ENCODE data around the gene PNMA3. TPM values are rescaled to one million over a fixed set of nuclear protein-coding genes. Genes with fewer than 3 reads are reported as not detected.
A peak's percentile ranks its signal among the peaks of the same experiment; 100 is the strongest.
"Not testable (repeated sequence)": the region's sequence is repeated elsewhere in the genome, so short reads cannot be mapped to it uniquely, and the experiment has no call there.

Gene PNMA3
- total RNA-seq (ENCODE audit: insufficient read depth, low replicate concordance): 15.4 TPM

- DNase-seq (ENCODE audit: low spot score): no peak
Observed at GRCh38 chrX:153055871-153056749, at the start of gene PNMA3. PNMA3 (plus strand) TSS chrX:153056470; CDS start chrX:153057056, 586 bp downstream.

- DNase-seq (ENCODE audit: low spot score): not testable (repeated sequence)
Observed at GRCh38 chrX:153017174-153017573, 39.1 kb upstream of the PNMA3 start.

- DNase-seq (ENCODE audit: low spot score): no peak
Observed at GRCh38 chrX:153019166-153019565, 37.1 kb upstream of the PNMA3 start.

GRCh38 chrX:153026501-153026900 lies 29.8 kb upstream of the PNMA3 start:
- DNase-seq (ENCODE audit: low spot score): not testable (repeated sequence)

- DNase-seq (ENCODE audit: low spot score): not testable (repeated sequence)
Observed at GRCh38 chrX:153028487-153028886, 27.8 kb upstream of the PNMA3 start.

- no peak for DNase-seq (ENCODE audit: low spot score)
Observed at GRCh38 chrX:153029162-153029561, 27.1 kb upstream of the PNMA3 start.

GRCh38 chrX:153029875-153030274 lies 26.4 kb upstream of the PNMA3 start:
- DNase-seq (ENCODE audit: low spot score): no peak

- no peak for DNase-seq (ENCODE audit: low spot score)
Observed at GRCh38 chrX:153030801-153031200, 25.5 kb upstream of the PNMA3 start.

GRCh38 chrX:153032397-153033118 lies 23.7 kb upstream of the PNMA3 start:
- peak; percentile 46 for DNase-seq (ENCODE audit: low spot score)

GRCh38 chrX:153049093-153049492 lies 7.2 kb upstream of the PNMA3 start:
- no peak for DNase-seq (ENCODE audit: low spot score)

- no peak for DNase-seq (ENCODE audit: low spot score)
Observed at GRCh38 chrX:153052534-153052933, 3.7 kb upstream of the PNMA3 start.

GRCh38 chrX:153057281-153057680 lies 1.0 kb downstream of the PNMA3 start:
- no peak for DNase-seq (ENCODE audit: low spot score)

GRCh38 chrX:153059191-153060094 lies 3.2 kb downstream of the PNMA3 start:
- no peak for DNase-seq (ENCODE audit: low spot score)

- DNase-seq (ENCODE audit: low spot score): no peak
Observed at GRCh38 chrX:153060095-153060445, 3.8 kb downstream of the PNMA3 start.

GRCh38 chrX:153061732-153062131 lies 5.5 kb downstream of the PNMA3 start:
- DNase-seq (ENCODE audit: low spot score): no peak

GRCh38 chrX:153063315-153063714 lies 7.0 kb downstream of the PNMA3 start:
- DNase-seq (ENCODE audit: low spot score): no peak

- no peak for DNase-seq (ENCODE audit: low spot score)
Observed at GRCh38 chrX:153064061-153064460, 7.8 kb downstream of the PNMA3 start.

GRCh38 chrX:153065389-153065788 lies 9.1 kb downstream of the PNMA3 start:
- no peak for DNase-seq (ENCODE audit: low spot score)

GRCh38 chrX:153066402-153066801 lies 10.1 kb downstream of the PNMA3 start:
- not testable (repeated sequence) for DNase-seq (ENCODE audit: low spot score)

- not testable (repeated sequence) for DNase-seq (ENCODE audit: low spot score)
Observed at GRCh38 chrX:153071909-153072583, 15.8 kb downstream of the PNMA3 start, which contains the start of gene PNMA6A. PNMA6A (plus strand) TSS chrX:153072454; CDS start chrX:153073063, 609 bp downstream.

GRCh38 chrX:153073331-153073730 lies 17.1 kb downstream of the PNMA3 start:
- DNase-seq (ENCODE audit: low spot score): not testable (repeated sequence)
